SK-N-SH treated with all-trans-retinoic acid at 6 μM for 48 hours (cell line): ENCODE data around the gene MRGPRG.

Source experiments
- ATAC-seq: fragments of 200-7000 bp; cut with Tn5 transposase; 3 replicates; pipeline ENCODE4 v1.9.1; 2020; ENCODE audit warnings: mild to moderate bottlenecking, moderate library complexity
- ARNTL ChIP-seq: fragments of 450-650 bp; formaldehyde crosslinking; IDR thresholded peaks from 2 replicates; pipeline ENCODE4 v1.5.0; 2020; ENCODE audit warnings: low read depth, mild to moderate bottlenecking, moderate library complexity, borderline replicate concordance
- CREB5 ChIP-seq: fragments of 250-450 bp; sonication (Bioruptor Pico); IDR thresholded peaks from 2 replicates; pipeline ENCODE4 v1.5.1; 2020; ENCODE audit warnings: low read depth, mild to moderate bottlenecking, moderate library complexity
- CSDC2 ChIP-seq: fragments of 250-450 bp; sonication (Bioruptor Pico); IDR thresholded peaks from 2 replicates; pipeline ENCODE4 v1.5.0; 2020; ENCODE audit warnings: mild to moderate bottlenecking, moderate library complexity
- ESRRG ChIP-seq: fragments of 250-450 bp; sonication (Bioruptor Pico); IDR thresholded peaks from 2 replicates; pipeline ENCODE4 v1.6.1; 2021; ENCODE audit warnings: mild to moderate bottlenecking
- GLIS3 ChIP-seq: fragments of 250-450 bp; sonication (Bioruptor Pico); IDR thresholded peaks from 2 replicates; pipeline ENCODE4 v1.5.0; 2020; ENCODE audit warnings: mild to moderate bottlenecking, moderate library complexity
- ISL1 ChIP-seq: fragments of 250-450 bp; sonication (Bioruptor Pico); IDR thresholded peaks from 2 replicates; pipeline ENCODE4 v2.1.2; 2022; ENCODE audit warnings: mild to moderate bottlenecking, moderate library complexity
- OSR1 ChIP-seq: fragments of 250-450 bp; sonication (Bioruptor Pico); IDR thresholded peaks from 2 replicates; pipeline ENCODE4 v1.8.0; 2022; ENCODE audit warnings: moderate library complexity, mild to moderate bottlenecking, inconsistent platforms
- PATZ1 ChIP-seq: fragments of 250-450 bp; sonication (Bioruptor Pico); IDR thresholded peaks from 2 replicates; pipeline ENCODE4 v1.8.0; 2020; ENCODE audit warnings: mild to moderate bottlenecking, moderate library complexity, borderline replicate concordance
- PPARA ChIP-seq: fragments of 250-450 bp; sonication (Bioruptor Pico); IDR thresholded peaks from 2 replicates; pipeline ENCODE4 v1.5.0; 2020; ENCODE audit warnings: mild to moderate bottlenecking, borderline replicate concordance
- SNAI2 ChIP-seq: fragments of 250-450 bp; sonication (Bioruptor Pico); IDR thresholded peaks from 2 replicates; pipeline ENCODE4 v1.5.0; 2020; ENCODE audit warnings: mild to moderate bottlenecking, moderate library complexity
- TCF4 ChIP-seq: fragments of 250-450 bp; sonication (Bioruptor Pico); IDR thresholded peaks from 2 replicates; pipeline ENCODE4 v1.8.0; 2021; ENCODE audit warnings: mild to moderate bottlenecking, moderate library complexity, borderline replicate concordance
- TOX ChIP-seq: fragments of 250-450 bp; sonication (Bioruptor Pico); IDR thresholded peaks from 2 replicates; pipeline ENCODE4 v1.8.0; 2021; ENCODE audit warnings: mild to moderate bottlenecking, moderate library complexity, borderline replicate concordance
- ZC3H10 ChIP-seq: fragments of 250-450 bp; sonication (Bioruptor Pico); IDR thresholded peaks from 2 replicates; pipeline ENCODE4 v1.5.1; 2021; ENCODE audit warnings: mild to moderate bottlenecking, moderate library complexity
- ZFP3 ChIP-seq: fragments of 250-450 bp; sonication (Bioruptor Pico); IDR thresholded peaks from 2 replicates; pipeline ENCODE4 v1.5.0; 2020; ENCODE audit warnings: mild to moderate bottlenecking, moderate library complexity
- ZFP30 ChIP-seq: fragments of 450-650 bp; formaldehyde crosslinking; IDR thresholded peaks from 2 replicates; pipeline ENCODE4 v1.5.0; 2022; ENCODE audit warnings: mild to moderate bottlenecking, moderate library complexity
- ZNF70 ChIP-seq: fragments of 450-650 bp; formaldehyde crosslinking; IDR thresholded peaks from 2 replicates; pipeline ENCODE4 v1.5.0; 2020; ENCODE audit warnings: mild to moderate bottlenecking, moderate library complexity
- ZNF8 ChIP-seq: fragments of 450-650 bp; formaldehyde crosslinking; IDR thresholded peaks from 2 replicates; pipeline ENCODE4 v1.5.0; 2020; ENCODE audit warnings: mild to moderate bottlenecking, moderate library complexity
- TF ChIP-seq, protein P1 (sequence below): fragments of 250-450 bp; sonication (Bioruptor Pico); IDR thresholded peaks from 2 replicates; pipeline ENCODE4 v1.5.0; 2020; ENCODE audit warnings: mild to moderate bottlenecking, moderate library complexity
- TF ChIP-seq, protein P2 (sequence below): fragments of 250-450 bp; sonication (Bioruptor Pico); IDR thresholded peaks from 2 replicates; pipeline ENCODE4 v1.8.0; 2021; ENCODE audit warnings: low read depth, mild to moderate bottlenecking, moderate library complexity, borderline replicate concordance
- TF ChIP-seq, protein P3 (sequence below): fragments of 250-450 bp; sonication (Bioruptor Pico); IDR thresholded peaks from 2 replicates; pipeline ENCODE4 v1.5.1; 2021; ENCODE audit warnings: mild to moderate bottlenecking, moderate library complexity

Gene MRGPRG

DNA sequence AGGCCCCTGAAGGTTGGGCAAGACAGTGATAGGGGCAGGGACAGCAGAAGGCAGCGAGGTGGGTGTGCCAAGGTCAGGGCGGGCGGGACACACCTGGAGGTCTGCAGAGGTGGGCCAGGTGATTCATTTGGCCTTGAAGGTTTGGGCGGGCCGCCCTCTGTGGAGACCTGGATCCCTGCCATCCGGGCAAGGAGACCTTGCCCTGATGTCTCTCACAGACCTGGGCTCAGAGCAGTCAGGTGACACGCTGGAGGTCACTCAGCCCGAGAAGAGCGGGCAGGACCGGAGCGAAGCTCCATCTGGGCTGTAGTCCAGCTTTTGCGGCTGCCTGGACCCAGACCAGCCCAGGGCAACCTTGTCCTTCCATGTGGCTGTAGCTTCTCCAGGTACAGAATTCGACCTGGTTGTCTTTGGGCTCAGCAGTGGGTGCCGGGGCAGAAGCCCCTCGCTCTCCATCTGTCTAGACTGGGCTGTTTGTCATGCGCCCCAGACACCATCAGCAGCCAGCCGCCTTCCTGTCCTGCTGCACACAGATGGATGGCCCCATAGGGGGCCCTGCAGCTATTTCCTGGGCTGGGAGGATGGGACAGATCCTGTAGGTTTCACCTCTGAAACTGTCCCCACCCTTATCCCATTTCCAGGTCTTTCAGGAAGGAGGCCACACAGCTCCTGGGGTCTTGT lies 3.1 kb downstream of the MRGPRG start:
- ATAC-seq, result no peak

GRCh38 chr11:3214420-3214699 lies 4.3 kb downstream of the MRGPRG start:
- ATAC-seq, result no peak
- no peak for TF ChIP-seq ZFP3
- TF ChIP-seq PATZ1 (CRISPR knock-in tag), result no peak
- TF ChIP-seq ZNF70 (CRISPR knock-in tag), result no peak
- TF ChIP-seq ZC3H10 (CRISPR knock-in tag), result no peak
- no peak for TF ChIP-seq TOX (CRISPR knock-in tag)
- TF ChIP-seq ESRRG, result no peak
- no peak for TF ChIP-seq SNAI2 (CRISPR knock-in tag)
- TF ChIP-seq ARNTL, result no peak
- TF ChIP-seq ZFP30 (CRISPR knock-in tag), result no peak
- TF ChIP-seq TCF4, result no peak
- TF ChIP-seq ISL1 (CRISPR knock-in tag), result no peak
- TF ChIP-seq OSR1 (CRISPR knock-in tag), result no peak
- TF ChIP-seq ZNF8 (CRISPR knock-in tag), result no peak
- TF ChIP-seq CREB5 (CRISPR knock-in tag), result no peak
- TF ChIP-seq, protein P1, sequence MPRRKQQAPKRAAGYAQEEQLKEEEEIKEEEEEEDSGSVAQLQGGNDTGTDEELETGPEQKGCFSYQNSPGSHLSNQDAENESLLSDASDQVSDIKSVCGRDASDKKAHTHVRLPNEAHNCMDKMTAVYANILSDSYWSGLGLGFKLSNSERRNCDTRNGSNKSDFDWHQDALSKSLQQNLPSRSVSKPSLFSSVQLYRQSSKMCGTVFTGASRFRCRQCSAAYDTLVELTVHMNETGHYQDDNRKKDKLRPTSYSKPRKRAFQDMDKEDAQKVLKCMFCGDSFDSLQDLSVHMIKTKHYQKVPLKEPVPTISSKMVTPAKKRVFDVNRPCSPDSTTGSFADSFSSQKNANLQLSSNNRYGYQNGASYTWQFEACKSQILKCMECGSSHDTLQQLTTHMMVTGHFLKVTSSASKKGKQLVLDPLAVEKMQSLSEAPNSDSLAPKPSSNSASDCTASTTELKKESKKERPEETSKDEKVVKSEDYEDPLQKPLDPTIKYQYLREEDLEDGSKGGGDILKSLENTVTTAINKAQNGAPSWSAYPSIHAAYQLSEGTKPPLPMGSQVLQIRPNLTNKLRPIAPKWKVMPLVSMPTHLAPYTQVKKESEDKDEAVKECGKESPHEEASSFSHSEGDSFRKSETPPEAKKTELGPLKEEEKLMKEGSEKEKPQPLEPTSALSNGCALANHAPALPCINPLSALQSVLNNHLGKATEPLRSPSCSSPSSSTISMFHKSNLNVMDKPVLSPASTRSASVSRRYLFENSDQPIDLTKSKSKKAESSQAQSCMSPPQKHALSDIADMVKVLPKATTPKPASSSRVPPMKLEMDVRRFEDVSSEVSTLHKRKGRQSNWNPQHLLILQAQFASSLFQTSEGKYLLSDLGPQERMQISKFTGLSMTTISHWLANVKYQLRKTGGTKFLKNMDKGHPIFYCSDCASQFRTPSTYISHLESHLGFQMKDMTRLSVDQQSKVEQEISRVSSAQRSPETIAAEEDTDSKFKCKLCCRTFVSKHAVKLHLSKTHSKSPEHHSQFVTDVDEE (CRISPR knock-in tag), result no peak
- TF ChIP-seq CSDC2, result no peak
- no peak for TF ChIP-seq PPARA (CRISPR knock-in tag)

More for the DNA sequence above, 3.1 kb downstream of the MRGPRG start:
- TF ChIP-seq ZNF70 (CRISPR knock-in tag) (no peak), ZNF8 (CRISPR knock-in tag) (no peak), ARNTL (no peak), PATZ1 (CRISPR knock-in tag) (no peak), ZFP30 (CRISPR knock-in tag) (no peak), GLIS3 (CRISPR knock-in tag) (no peak), TOX (CRISPR knock-in tag) (no peak), OSR1 (CRISPR knock-in tag) (no peak)
- TF ChIP-seq, protein P2, sequence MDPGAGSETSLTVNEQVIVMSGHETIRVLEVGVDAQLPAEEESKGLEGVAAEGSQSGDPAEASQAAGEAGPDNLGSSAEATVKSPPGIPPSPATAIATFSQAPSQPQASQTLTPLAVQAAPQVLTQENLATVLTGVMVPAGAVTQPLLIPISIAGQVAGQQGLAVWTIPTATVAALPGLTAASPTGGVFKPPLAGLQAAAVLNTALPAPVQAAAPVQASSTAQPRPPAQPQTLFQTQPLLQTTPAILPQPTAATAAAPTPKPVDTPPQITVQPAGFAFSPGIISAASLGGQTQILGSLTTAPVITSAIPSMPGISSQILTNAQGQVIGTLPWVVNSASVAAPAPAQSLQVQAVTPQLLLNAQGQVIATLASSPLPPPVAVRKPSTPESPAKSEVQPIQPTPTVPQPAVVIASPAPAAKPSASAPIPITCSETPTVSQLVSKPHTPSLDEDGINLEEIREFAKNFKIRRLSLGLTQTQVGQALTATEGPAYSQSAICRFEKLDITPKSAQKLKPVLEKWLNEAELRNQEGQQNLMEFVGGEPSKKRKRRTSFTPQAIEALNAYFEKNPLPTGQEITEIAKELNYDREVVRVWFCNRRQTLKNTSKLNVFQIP (CRISPR knock-in tag), result no peak
- TF ChIP-seq, protein P3, sequence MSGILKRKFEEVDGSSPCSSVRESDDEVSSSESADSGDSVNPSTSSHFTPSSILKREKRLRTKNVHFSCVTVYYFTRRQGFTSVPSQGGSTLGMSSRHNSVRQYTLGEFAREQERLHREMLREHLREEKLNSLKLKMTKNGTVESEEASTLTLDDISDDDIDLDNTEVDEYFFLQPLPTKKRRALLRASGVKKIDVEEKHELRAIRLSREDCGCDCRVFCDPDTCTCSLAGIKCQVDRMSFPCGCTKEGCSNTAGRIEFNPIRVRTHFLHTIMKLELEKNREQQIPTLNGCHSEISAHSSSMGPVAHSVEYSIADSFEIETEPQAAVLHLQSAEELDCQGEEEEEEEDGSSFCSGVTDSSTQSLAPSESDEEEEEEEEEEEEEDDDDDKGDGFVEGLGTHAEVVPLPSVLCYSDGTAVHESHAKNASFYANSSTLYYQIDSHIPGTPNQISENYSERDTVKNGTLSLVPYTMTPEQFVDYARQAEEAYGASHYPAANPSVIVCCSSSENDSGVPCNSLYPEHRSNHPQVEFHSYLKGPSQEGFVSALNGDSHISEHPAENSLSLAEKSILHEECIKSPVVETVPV (CRISPR knock-in tag), result no peak
- TF ChIP-seq, protein P1 (CRISPR knock-in tag), result no peak
